Stimulated activated CD4-positive, alpha-beta T cell treated with anti-CD3 and anti-CD28 coated beads, Interleukin-4, amount 100 ng/mL, for 48 hours (primary cell): ENCODE data around the gene KCNK13.
"Not testable (repeated sequence)": the region's sequence is repeated elsewhere in the genome, so short reads cannot be mapped to it uniquely, and the experiment has no call there.

Experiments
- DNase-seq, 2 donors: peaks; one replicate each; pipeline ENCODE4 v3.0.0-alpha.2; 2020; ENCODE audit warnings: low read depth in 2 of 2

Gene KCNK13

DNA sequence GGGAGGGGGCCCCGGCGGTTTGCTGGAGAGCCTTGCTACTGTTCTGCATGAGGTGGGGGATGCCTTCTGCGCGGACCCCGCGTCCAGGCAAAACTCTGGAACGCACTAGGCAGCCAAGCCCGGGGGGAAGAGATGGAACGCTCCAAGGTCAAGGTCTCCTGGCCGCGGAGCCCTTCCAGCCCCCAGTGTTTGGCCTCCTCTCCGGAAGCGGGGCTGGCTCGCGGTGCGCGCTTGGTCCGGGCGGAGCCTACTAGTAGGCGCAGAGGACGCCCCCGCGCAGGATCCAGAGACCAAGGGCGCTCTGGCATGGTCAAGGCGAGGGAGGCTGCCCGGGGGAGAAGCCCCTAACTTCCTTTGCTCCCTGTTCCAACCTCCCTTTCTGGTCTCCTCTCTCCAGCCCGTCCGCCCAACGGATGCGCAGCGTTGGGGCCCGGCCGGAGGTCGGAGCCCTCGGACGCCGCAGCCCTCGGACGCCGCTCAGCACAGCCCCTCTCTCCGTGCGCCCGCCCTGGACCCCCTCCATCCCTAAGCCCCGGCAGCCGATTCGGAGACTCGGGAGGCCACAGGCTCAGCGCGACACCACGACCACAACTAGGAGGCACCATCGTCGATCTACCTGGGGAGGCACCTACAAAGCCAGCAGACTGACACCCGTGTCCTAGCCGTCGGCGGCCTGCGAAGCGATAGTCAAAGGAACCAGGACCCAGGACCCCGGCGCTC lies 669 bp upstream of the KCNK13 start:
- no peak for DNase-seq

DNA sequence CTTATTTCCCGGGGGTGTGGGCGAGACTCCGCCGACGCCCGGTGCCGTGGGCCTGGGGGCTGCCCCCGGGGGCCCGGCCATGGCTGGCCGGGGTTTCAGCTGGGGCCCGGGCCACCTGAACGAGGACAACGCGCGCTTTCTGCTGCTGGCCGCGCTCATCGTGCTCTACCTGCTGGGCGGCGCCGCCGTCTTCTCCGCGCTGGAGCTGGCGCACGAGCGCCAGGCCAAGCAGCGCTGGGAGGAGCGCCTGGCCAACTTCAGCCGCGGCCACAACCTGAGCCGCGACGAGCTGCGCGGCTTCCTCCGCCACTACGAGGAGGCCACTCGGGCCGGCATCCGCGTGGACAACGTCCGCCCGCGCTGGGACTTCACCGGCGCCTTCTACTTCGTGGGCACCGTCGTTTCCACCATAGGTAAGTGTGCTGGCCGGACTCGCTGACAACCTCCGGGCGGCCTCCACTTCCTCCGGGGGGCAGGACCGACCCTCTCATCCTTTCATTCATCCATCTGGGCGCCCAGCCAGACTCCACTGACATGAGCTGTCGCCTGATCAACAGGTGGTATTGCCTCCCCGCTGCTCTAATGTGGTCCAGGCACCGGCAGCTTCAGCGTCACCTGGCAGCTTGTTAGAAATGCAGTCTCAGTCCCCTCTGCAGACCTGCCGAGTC lies 467 bp downstream of the KCNK13 start:
- no peak for DNase-seq

DNA sequence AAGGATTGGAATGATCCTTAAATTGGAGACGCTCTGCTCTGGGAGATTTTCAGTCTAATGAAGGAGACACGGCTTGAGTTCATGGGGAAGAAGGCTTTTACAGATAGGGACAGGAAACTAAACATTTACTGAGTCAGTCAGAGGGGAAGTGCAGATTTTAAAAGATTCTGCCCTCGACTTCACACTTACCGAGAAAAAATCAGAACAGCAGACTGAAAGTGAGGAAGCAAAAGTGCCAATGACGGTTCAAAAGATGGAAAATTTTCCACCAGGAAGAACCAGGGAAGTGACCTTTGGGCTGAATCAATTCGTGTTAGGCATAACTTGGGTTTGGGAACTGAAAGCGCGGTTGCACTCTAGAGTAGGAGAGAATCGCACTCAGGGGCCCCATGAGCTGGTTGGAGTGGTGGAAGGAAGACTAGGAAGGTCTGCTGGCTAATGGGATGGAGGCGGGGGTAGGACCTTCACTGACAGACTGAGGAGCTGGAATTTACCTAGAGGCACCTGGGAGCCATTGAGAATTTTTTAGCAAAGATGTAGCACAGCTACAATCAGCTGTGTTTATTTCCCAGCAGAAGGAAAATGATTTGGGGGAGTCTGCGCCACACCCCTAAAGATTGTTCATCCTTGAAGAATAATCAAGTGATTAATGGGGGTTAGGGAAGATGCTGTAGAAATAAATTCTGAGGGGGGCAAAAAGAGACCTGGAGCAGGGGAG lies 1.2 kb downstream of the KCNK13 start:
- no peak for DNase-seq

DNA sequence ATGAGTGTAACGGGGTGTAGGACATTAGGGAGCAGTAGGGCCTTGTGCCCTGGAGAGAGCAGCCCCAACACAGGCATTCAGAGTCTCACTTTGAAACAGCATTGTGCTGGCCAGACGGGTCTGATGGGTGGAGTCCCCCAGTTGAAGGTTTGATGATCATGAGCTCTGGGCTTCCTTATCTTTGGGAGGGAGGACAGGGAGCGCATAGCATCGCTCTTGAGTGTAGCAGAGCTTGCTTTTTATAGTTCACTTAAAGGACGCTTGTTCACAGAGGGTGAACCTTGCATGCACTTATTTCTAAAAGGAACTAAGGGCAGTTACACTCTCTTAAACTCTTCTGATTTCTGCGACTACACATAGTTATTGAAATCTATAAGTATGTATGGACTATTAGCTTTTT lies 10.6 kb downstream of the KCNK13 start:
- DNase-seq: no peak

DNA sequence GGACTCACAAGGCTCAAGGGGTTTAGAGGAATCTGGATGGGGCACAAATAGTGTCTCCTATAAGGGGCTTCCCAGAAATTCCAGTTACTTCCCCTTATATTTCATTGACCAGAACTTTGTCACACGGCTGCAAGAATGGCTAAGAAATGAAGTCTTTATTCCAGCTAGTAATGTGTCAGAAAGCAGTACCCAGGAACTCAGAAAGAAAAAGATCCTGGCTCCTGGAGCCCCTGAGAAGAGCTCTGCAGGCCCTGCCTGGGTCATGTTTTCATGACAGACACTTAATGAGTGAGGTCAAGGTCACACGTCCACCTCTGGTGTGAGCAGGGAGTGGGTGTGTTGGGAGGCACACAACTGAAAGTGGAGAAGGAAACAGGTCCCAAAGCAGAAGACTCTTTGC lies 17.8 kb downstream of the KCNK13 start:
- no peak for DNase-seq

DNA sequence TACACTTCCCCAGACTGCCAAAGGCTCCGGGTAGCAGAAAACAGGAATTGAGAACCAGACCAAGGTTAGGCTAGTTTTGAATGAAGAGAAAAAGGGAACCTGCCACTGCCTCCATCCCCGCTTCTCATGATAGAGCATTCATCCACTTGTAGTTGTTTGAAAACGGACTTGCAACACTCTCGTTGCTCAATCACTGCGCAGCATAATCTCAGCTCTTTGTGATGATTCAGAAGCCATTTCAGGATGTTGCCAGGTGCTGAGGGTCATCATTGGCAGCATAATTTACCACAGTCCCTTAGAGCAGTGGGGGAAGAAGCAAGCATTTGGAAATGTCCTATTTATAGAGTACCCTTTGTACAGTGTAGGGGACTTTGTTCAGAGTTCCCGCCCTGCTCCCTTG lies 25.6 kb downstream of the KCNK13 start:
- no peak for DNase-seq

DNA sequence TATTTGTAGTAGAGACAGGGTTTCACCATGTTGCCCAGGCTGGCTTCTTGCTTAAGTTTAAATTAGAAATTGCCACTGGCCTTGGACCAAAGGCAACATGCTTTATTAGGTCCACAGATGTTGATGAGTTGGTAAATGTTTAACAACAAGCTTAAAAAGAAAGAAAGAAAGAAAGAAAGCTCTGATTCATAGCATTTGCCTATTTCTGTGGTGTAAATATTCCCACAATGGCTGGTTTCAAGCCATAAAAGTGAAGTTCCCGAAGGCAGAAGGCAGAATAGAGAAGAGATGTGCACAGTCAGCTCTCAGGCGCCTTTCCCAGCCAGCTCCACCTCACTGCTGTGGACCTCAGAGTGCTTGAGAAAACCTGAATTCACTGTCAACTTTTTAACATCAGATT lies 26.4 kb downstream of the KCNK13 start:
- no peak for DNase-seq

DNA sequence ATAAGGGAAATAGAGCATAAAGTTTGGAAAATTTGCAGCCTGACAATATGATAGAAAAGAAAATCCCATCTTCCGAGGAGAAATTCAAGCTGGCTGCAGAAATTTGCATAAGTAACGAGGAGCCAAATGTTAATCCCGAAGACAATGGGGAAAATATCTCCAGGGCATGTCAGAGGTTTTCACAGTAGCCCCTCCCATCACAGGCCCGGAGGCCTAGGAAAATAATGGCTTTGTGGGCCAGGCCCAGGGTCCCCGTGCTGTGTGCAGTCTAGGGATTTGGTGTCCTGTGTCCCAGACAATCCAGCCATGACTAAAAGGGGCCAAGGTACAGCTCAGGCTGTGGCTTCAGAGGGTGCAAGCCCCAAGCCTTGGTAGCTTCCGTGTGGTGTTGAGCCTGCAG lies 27.7 kb downstream of the KCNK13 start:
- not testable (repeated sequence) for DNase-seq

DNA sequence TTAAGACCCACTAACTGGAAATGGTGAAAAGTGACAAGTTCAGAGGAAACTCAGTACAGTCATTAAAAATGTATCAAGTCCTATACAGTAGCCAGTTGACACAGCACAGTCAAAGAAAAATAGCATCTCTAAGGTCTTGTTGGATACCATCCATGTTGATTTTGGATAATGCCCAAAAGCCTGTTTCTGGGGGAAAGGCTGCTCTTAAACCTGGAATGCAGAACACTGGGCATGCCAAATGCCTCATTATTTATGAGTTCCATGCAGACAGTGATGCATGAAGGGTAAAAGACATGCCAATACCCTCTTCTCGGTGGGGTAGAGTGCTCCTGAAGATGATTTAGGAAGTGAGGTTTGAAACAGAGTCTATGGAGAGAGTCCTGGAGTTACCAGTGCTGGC lies 29.6 kb downstream of the KCNK13 start:
- no peak for DNase-seq

DNA sequence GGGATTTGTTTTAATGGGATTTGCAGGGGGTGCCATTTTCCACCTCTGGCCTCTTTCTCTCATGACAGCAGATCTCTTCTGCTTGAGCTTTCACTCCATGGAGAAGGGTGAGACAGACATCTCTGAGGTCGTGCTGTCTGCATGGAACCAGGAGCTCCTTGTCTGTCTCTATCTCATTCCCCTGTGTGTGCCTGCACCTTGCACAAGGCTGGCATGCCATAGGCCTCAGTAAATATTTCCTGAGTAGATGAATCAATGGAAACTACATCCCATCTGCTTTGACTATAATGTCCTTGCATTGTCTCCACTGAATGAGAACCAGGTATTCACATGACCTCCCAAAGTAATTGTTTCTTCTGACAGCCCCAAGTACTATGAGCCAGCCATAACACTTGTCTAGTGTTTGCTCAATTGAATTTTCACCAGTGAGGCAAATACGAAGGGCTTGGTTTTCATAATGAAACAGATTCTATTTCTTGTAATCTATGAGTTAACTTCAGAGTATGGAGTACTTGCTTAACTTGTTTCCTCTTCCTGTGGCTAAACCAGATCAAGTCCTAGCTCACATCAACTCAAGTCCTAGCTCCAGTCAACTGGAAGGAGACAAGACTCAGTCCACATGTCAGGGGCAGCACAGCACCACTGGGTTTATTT lies 32.3 kb downstream of the KCNK13 start:
- no peak for DNase-seq

DNA sequence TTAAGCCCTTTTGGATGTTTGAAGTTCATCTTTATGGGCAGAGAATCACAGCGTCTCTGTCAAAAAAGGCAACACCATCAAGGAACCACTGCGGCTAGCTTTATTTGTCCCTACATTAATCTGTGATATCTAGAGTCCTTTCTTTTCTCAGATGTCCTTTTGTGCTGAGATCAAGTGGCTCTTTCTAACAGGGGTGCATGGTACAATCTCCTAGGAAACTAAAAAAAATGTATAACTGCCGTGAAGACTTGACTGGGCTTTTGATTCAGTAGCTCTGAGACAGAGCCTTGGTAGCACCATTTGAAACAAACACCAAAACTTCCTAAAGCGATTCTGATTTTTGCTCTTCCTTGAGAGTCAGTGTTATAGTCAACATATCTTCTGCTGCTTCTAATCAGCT lies 33.3 kb downstream of the KCNK13 start:
- DNase-seq: no peak

DNA sequence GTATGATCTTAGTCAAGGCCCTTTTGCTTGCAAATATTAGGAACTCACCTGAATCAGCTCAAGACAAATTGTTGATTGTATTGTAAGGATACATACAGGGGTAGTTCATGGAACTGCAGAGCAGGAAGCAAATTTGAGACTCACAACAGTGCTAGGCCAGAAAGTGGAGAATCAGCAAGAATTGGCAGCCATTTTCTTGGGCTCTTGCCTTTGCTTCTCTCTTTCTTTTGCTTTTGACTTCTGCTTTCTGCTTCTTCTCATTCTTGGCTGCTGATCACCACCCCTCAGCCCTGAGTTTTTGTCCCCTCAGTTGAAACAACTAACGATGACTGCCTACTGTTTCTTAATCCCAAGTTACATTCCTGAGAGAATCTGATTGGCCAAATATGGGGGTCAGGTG lies 34.8 kb downstream of the KCNK13 start:
- DNase-seq: no peak

DNA sequence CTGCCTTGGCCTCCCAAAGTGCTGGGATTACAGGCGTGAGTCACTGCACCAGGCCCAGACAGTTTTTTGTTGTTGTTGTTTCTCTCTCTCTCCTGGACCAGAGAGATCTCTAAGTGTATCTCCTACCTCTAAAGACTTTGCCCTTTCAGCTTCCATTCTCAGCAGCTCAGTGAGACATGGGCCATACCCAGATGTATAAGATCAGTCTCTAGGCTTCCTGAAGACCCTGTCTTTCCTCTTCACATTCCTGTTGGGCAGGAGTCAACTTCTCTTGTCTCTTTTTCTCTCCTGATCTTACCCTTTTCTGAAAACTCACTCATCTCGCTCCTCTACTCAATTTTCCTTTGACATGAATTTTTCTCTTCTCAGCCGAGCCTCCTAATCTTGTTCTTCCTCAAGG lies 42.0 kb downstream of the KCNK13 start:
- no peak for DNase-seq

DNA sequence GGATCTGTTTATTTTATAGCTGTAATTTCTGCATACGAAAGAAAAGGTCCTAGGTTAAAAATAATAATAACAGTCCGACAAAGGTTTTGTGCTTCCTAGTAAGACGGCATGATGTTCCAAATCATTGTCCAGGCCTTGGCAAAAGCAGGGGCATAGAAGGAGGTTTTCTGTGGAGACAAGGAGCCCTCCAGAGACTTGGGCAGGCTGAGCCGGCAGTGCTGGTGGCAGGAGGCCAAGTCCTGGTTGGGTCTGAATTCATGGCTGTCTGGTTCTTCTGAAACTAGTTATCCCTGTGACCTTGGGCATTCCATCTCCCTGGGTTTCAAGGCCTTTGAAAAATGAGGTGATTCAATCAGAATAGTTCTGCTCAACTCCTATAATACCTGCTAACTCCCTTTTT lies 44.0 kb downstream of the KCNK13 start:
- DNase-seq: no peak

DNA sequence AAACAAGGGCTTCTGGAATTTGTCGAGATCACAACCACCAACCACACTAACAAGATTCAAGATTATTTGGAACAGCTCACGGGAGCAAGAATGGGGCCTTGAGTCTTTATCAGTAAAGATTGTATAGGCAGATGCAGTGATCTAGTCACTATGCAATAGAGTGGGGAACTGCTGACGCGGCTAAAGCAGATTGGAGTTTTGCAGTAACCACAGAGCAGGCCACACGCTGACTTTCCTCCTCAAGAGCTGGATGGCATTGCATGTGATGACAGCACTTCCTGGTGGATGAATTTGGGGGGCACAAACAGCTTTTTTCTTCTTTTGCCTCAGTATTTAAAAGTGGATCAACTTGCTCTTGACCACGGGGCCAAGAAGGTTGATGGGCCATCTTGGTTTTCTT lies 46.0 kb downstream of the KCNK13 start:
- DNase-seq: no peak

DNA sequence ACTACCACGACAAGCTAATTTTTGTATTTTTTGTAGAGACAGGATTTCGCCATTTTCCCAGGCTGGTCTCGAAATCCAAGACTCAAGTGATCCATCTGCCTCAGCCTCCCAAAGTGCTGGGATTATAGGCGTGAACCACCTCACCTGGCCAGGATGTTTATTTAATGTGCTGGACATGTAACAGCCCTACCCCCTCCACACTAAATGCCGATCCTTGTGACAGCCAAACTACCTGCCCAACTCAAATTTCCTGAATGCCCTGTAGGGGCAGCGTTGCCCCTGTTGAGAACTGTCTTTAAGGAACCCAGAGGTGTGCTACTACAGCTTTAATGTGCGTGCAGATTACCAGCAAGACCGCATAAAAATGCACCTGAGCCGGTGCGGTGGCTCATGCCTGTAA lies 48.1 kb downstream of the KCNK13 start:
- peak in 1 of 2 donors; percentile 1 for DNase-seq

DNA sequence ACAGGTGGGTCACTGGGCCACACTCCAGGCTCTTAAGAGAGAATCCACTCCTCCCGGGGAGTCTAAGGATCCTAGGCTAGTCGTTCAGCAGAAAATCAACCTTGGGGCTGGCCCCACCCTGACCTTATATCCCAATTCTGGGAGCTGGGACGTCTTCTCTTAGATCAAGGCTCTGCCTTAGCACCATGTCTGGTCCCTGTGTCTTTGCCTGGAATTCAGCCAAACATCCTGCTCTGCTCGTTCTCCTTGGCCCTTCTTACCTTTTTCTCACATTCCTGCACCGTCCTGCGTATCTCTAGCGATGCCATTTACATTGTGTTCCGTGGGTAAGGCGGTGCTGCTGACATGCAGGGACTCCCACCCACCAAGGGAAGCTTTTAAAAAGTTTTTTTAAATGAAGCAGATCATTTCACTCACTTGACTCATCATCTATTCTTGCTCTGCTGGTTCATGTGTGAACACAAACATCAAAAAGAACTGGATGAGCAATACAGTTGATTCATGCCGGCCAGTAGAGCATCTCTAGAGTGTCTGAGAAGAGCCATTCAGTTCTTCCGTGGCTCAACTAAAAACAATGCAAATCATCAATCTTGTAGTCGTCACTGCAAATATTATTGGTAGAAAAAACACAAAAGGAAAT lies 50.2 kb downstream of the KCNK13 start:
- no peak for DNase-seq

DNA sequence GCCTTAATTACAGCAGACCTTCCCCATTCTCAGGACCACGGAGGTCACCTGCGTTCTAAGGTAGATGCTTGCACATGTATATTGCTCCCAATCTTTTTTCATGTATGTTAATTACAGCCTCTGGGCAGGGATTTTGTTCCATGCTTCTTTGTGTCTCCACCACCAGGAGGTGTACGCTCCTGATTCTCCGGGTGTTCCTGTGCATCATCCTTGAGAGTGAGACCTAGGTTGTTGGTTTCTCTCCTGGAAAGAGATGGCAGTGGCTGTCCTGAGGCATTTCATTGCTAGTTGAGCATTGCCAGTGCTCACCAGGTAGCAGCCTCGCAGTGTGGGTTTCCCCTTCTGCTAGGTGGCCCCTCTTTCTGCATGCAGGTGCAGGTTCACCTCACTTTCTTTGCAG lies 52.8 kb downstream of the KCNK13 start:
- DNase-seq: no peak

DNA sequence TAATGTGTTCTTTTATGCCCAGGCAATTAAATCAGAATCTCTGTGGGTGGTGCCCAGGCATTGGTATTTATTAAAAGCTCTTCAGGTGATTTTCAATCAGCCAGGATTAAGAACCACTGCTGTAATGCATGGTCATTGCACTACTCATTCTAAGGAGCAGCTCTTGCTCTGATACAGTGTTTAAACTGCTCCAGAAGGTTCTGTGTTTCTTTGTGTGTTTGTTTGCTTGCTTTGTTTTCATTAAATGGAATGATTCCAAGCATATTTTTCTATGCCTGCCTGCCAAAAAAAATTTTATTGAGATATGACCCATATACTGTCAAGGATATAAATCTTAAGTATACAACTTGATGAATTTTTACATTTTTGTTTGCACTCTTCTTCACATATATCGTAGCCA lies 54.0 kb downstream of the KCNK13 start:
- DNase-seq: no peak

DNA sequence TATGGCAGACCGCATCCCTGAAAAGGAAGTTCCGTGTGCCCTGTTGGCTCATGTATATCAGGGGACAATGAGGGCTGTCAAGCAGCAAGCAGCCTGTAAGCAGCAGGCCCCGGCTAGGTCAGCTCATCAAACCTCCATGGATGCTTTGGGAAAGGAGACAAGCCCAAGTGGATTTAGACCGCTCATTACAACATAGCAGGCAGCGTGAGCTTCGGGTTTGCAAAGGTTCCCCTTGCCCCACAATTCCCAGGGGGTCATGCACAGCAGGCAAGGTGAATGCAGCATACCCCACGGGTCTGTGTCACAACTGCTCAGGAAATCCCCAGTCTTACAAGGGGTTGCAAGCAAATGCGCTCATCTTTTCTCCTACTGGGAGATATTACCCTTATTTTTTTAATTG lies 54.6 kb downstream of the KCNK13 start:
- no peak for DNase-seq

DNA sequence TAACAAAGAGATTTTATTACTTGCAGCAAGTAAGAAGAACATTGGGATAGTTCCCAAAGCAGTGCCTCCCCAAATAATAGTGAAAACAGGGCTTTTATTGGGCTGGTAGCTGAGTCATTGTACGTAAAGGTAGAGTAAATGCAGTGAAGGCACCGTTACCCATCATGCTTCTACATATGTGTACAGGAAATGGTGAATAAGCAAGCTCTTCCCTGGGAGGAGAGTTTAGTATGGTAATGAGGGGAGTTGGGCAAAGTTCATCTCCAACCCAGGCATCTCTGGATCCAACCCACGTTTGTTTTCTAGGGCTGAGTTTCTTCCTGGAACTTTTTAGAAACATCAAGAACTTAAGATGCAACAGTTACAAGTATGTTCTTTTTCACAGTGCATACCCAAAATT lies 56.2 kb downstream of the KCNK13 start:
- no peak for DNase-seq

DNA sequence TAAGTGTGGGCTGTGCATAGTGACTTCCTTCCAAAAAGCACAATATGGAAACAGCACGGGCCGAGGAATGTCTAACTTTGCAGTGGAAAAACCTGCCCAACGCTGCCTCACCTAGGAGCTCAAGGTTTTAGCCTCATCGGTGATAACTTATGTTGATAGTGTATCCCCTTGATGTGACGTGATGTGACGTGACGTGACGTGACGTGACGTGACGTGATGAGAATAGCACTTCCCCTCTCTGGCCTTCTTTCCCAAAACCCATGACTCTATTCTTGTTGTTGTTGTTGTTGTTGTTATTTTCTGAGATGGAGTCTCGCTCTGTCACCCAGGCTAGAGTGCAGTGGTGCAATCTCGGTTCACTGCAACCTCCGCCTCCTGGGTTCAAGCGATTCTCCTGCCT lies 64.5 kb downstream of the KCNK13 start:
- no peak for DNase-seq
